Transverse colon (tissue), 4 donors: Measurements from ENCODE around the gene PLEKHB2. TPM values are rescaled to one million over a fixed set of nuclear protein-coding genes. Genes with fewer than 3 reads are reported as not detected.
"Not testable (repeated sequence)": the region's sequence is repeated elsewhere in the genome, so short reads cannot be mapped to it uniquely, and the experiment has no call there.

Experiments used
- DNase-seq: peaks from one replicate; pipeline ENCODE4 v3.0.0-alpha.2; 2019
- H3K27ac ChIP-seq, 4 donors: fragments of 200-600 bp; sonication (generic); 2 replicates each; pipeline ENCODE4 v1.5.1; 2016 to 2018; ENCODE audit warnings: inconsistent platforms in 4 of 4
- H3K27me3 ChIP-seq: fragments of 200-600 bp; sonication (generic); 2 replicates; pipeline ENCODE4 v1.5.1; 2017; ENCODE audit warnings: inconsistent platforms
- H3K36me3 ChIP-seq, 4 donors: fragments of 200-600 bp; sonication (generic); 2 replicates each; pipeline ENCODE4 v1.5.1; 2017 to 2019; ENCODE audit warnings: inconsistent platforms in 4 of 4
- H3K4me1 ChIP-seq, 4 donors: fragments of 200-600 bp; sonication (generic); 2 replicates each; pipeline ENCODE4 v1.5.1; 2017 to 2020; ENCODE audit warnings: inconsistent platforms in 4 of 4
- H3K4me3 ChIP-seq, 4 donors: fragments of 200-600 bp; sonication (generic); 1 replicate in 1 of 4; 2 replicates in 3 of 4; pipeline versions ENCODE4 v1.5.1 to v1.6.1; 2017 to 2019; ENCODE audit warnings: inconsistent platforms in 4 of 4
- H3K9me3 ChIP-seq, 2 donors: fragments of 200-600 bp; sonication (generic); 2 replicates each; pipeline ENCODE4 v1.5.1; 2017 to 2019; ENCODE audit warnings: inconsistent platforms in 2 of 2
- EP300 ChIP-seq: sonication (generic); formaldehyde crosslinking; IDR thresholded peaks from one replicate; pipeline ENCODE4 v1.6.1; 2017; ENCODE audit warnings: antibody characterized with exemption, low read depth
- POLR2A ChIP-seq: fragments of 450-650 bp; IDR thresholded peaks from one replicate; pipeline ENCODE4 v1.6.1; 2016; ENCODE audit warnings: antibody characterized with exemption, mild to moderate bottlenecking, moderate library complexity
- POLR2AphosphoS5 ChIP-seq, 3 donors: sonication (generic); formaldehyde crosslinking; IDR thresholded peaks; one replicate each; pipeline ENCODE4 v1.6.1; 2016; ENCODE audit warnings: antibody characterized with exemption in 3 of 3
- WGBS, 2 donors: methylation state at CpG; one replicate each; pipeline ENCODE4 v1.1.5; 2018; ENCODE audit warnings: low coverage in 1 of 2; 5-methylcytosine and 5-hydroxymethylcytosine counted together
- in situ Hi-C, 4 donors: fragments of 200-750 bp; cut with MboI; loops; one replicate each; pipeline versions ENCODE4 v1.15.0 to v1.15.1; 2017; ENCODE audit warnings: low sequenced_read_pairs in 3 of 4, low pct_ligation_motif_present in 1 of 4, low pct_unique_long_range_greater_than_20kb in 1 of 4
- intact Hi-C: fragments of 100-400 bp; cut with DNase I; formaldehyde crosslinking; loops from one replicate; pipeline ENCODE4 v1.15.1; 2023; ENCODE audit warnings: low total_unique reads
- total RNA-seq, 4 donors: library from RNA; depleted of rRNA; stranded (reverse); fragments of >200 nt; gene quantifications; one replicate each; pipeline ENCODE4 v1.1.0, GENCODE V29; 2016
- TF ChIP-seq, protein P1 (sequence below), 5 experiments: fragments of 200-600 bp in 3 of 5; fragments of 450-650 bp in 2 of 5; sonication (generic) in 3 of 5; IDR thresholded peaks; 1 replicate in 2 of 5; 2 replicates in 3 of 5; pipeline ENCODE4 v1.5.1; 2016 to 2017; ENCODE audit warnings: antibody characterized with exemption in 5 of 5, inconsistent platforms in 3 of 5, mild to moderate bottlenecking in 2 of 5, moderate library complexity in 1 of 5

PLEKHB2 gene
- total RNA-seq, 4 donors from 2014 or later, result 35.4 to 222 (median 131) TPM

DNA sequence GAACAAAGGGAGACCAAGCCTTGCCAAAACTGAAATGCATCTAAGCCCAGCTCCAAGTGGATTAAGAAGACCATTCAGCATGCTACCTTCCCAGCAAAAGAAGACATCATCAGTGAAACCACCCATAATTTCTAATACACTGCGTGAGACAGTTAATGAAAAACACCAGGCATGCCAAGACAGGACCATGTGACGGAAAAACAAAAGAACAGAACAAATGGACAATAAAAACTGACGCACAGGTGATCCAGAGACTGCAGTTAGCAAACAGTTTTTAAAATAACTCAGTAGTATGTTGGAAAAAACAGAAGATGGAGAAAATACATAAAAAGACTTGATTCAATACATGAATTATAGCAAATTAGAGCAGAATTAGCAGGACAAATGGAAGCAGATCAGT is 27.2 kb upstream of the PLEKHB2 start:
- H3K36me3 ChIP-seq, result peaks cover 0 to 61% (median 21%) of the 10 kb centered on the region in 4 donors
- no peak overlapping the region for H3K27ac ChIP-seq
- intact Hi-C loops, result no loop called here

DNA sequence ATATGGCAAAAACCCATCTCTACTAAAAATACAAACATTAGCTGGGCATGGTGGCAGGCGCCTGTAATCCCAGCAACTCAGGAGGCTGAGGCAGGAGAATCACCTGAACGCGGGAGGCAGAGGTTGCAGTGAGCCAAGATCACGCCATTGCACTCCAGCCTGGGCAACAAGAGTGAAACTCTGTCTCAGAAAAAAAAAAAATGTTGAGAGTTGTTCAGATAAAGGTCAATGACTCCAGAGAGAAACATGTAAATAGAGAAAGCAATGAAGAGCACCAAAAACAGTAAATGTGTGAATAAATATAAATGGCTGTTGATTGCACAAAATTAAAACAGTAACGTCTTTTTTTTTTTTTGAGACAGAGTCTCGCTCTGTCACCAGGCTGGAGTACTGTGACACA is 25.2 kb upstream of the PLEKHB2 start:
- DNase-seq, H3K27ac ChIP-seq, intact Hi-C loops, H3K27me3 ChIP-seq, H3K9me3 ChIP-seq, H3K4me3 ChIP-seq: not testable (repeated sequence)
- 77 to 90% methylated on average over 5 to 6 of the region's 6 CpGs for WGBS, 2 donors
- in situ Hi-C loops, result loop anchor here in 1 of 4 donors (25.0 kb wide), 1 partner anchor 743 kb away; the partner anchor contains the start of gene IMP4
- peaks cover 0 to 16% (median 2%) of the 10 kb centered on the region in 4 donors for H3K4me1 ChIP-seq
- H3K36me3 ChIP-seq, result peaks cover 0 to 53% (median 22%) of the 10 kb centered on the region in 4 donors

More for the DNA sequence above, 27.2 kb upstream of the PLEKHB2 start:
- in situ Hi-C loops, result loop anchor here in 1 of 4 donors (25.0 kb wide), 1 partner anchor 741 kb away; the partner anchor contains the start of gene IMP4
- Histone ChIP-seq H3K9me3 (no peaks in the 10 kb centered on the region), H3K27me3 (no peaks in the 10 kb centered on the region), H3K4me3 (no peak overlapping the region), H3K4me1 (peaks cover 0 to 22% (median 2%) of the 10 kb centered on the region in 4 donors)
- DNase-seq, result no peak
- WGBS, 2 donors, result 43 to 77% methylated on average over 3 of the region's 3 CpGs
- TF ChIP-seq POLR2AphosphoS5 (IDR thresholded peaks at IDR 0.05), result no peak
- TF ChIP-seq, protein P1, sequence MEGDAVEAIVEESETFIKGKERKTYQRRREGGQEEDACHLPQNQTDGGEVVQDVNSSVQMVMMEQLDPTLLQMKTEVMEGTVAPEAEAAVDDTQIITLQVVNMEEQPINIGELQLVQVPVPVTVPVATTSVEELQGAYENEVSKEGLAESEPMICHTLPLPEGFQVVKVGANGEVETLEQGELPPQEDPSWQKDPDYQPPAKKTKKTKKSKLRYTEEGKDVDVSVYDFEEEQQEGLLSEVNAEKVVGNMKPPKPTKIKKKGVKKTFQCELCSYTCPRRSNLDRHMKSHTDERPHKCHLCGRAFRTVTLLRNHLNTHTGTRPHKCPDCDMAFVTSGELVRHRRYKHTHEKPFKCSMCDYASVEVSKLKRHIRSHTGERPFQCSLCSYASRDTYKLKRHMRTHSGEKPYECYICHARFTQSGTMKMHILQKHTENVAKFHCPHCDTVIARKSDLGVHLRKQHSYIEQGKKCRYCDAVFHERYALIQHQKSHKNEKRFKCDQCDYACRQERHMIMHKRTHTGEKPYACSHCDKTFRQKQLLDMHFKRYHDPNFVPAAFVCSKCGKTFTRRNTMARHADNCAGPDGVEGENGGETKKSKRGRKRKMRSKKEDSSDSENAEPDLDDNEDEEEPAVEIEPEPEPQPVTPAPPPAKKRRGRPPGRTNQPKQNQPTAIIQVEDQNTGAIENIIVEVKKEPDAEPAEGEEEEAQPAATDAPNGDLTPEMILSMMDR (IDR thresholded peaks at IDR 0.05), result no peak
- TF ChIP-seq POLR2A, result no peak
- no peak for TF ChIP-seq EP300

DNA sequence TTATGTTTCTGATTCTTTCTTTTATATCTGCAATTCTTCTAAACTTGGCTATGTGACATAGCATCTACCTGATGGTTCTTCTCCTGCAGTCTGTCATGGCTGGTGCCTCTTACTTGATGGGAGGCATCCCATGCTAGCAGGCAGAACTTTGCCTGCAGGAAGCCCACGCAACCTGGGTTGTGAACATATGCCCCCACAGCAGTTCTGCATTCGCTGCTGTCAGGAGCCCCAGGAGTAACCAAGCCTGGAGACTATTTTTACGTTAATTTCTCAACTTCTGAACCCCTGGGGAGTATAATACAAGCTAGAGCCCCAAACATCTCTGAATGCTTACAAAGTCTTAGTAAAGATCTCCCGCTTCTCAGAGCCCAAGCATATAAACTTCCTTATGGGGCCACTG is 23.9 kb upstream of the PLEKHB2 start:
- peaks cover 0 to 22% (median 7%) of the 10 kb centered on the region in 4 donors for H3K4me1 ChIP-seq
- in situ Hi-C loops, result loop anchor here in 1 of 4 donors (25.0 kb wide), 1 partner anchor 744 kb away; the partner anchor contains the start of gene IMP4
- TF ChIP-seq POLR2AphosphoS5 (IDR thresholded peaks at IDR 0.05) (no peak), EP300 (no peak), POLR2A (no peak)
- TF ChIP-seq, protein P1 (IDR thresholded peaks at IDR 0.05), result no peak
- no peaks in the 10 kb centered on the region for H3K27me3 ChIP-seq
- H3K27ac ChIP-seq, result no peak overlapping the region
- no peak for DNase-seq
- intact Hi-C loops, result no loop called here
- no peaks in the 10 kb centered on the region for H3K9me3 ChIP-seq
- H3K4me3 ChIP-seq, result no peak overlapping the region
- WGBS, 2 donors, result 90 to 95% methylated on average over 4 of the region's 4 CpGs
- H3K36me3 ChIP-seq, result peaks cover 0 to 48% (median 19%) of the 10 kb centered on the region in 4 donors

GRCh38 chr2:131085646-131086045 is 19.5 kb upstream of the PLEKHB2 start:
- H3K9me3 ChIP-seq, result no peaks in the 10 kb centered on the region
- no peak for DNase-seq
- no peak overlapping the region for H3K4me3 ChIP-seq
- intact Hi-C loops (no loop called here), in situ Hi-C loops (loop anchor here in 1 of 4 donors (25.0 kb wide), 1 partner anchor 748 kb away; the partner anchor contains the start of gene IMP4)
- no peaks in the 10 kb centered on the region for H3K27me3 ChIP-seq
- WGBS, 2 donors, result 61 to 68% methylated on average over 2 of the region's 2 CpGs
- peaks cover 0 to 16% (median 7%) of the 10 kb centered on the region in 4 donors for H3K4me1 ChIP-seq
- TF ChIP-seq, protein P1 (IDR thresholded peaks at IDR 0.05), result no peak
- TF ChIP-seq POLR2AphosphoS5 (IDR thresholded peaks at IDR 0.05), result no peak
- TF ChIP-seq POLR2A, result no peak
- no peak for TF ChIP-seq EP300
- peaks cover 0 to 36% (median 17%) of the 10 kb centered on the region in 4 donors for H3K36me3 ChIP-seq
- no peak overlapping the region for H3K27ac ChIP-seq
